Lower lobe of right lung (tissue), 2 donors: Measurements from ENCODE around the gene HOXD8. TPM values are rescaled to one million over a fixed set of nuclear protein-coding genes. Genes with fewer than 3 reads are reported as not detected.

Source experiments
- ATAC-seq, 2 donors: fragments of 200-7000 bp; cut with Tn5 transposase; one replicate each; pipeline ENCODE4 v1.9.1; 2020 to 2022; ENCODE audit warnings: mild to moderate bottlenecking in 2 of 2, moderate library complexity in 2 of 2
- DNase-seq: peaks from one replicate; pipeline ENCODE4 v3.0.0-alpha.2; 2020
- H3K27ac ChIP-seq: fragments of 200-600 bp; one replicate; pipeline ENCODE4 v1.8.0; 2022
- H3K27me3 ChIP-seq: fragments of 200-600 bp; one replicate; pipeline ENCODE4 v1.8.0; 2022; ENCODE audit warnings: low read depth
- H3K36me3 ChIP-seq: fragments of 200-600 bp; one replicate; pipeline ENCODE4 v1.8.0; 2022; ENCODE audit warnings: mild to moderate bottlenecking
- H3K4me1 ChIP-seq: fragments of 200-600 bp; one replicate; pipeline ENCODE4 v1.8.0; 2022
- H3K4me3 ChIP-seq: fragments of 200-600 bp; one replicate; pipeline ENCODE4 v1.8.0; 2022; ENCODE audit warnings: mild to moderate bottlenecking
- H3K9me3 ChIP-seq: fragments of 200-600 bp; one replicate; pipeline ENCODE4 v1.8.0; 2022
- intact Hi-C: fragments of 100-400 bp; cut with DNase I; formaldehyde crosslinking; loops from one replicate; pipeline ENCODE4 v1.11.0; 2022
- total RNA-seq: library from RNA; stranded (reverse); fragmentation: NEBNext Ultra II Directional; extraction: Animal tissue kit (Norgen Biotek cat#: 25700); gene quantifications from one replicate; pipeline ENCODE4 v1.2.1, GENCODE V29; 2021
- TF ChIP-seq, protein P1 (sequence below): fragments of 200-600 bp; IDR thresholded peaks from one replicate; pipeline ENCODE4 v1.8.0; 2022; ENCODE audit warnings: antibody characterized with exemption, mild to moderate bottlenecking
- donor health status: DM: no; HTN: yes; CAD: no; lungs with severe emphysema.

The HOXD8 gene
- total RNA-seq, 1 donor from 2014 or later, result 2.3 TPM

DNA sequence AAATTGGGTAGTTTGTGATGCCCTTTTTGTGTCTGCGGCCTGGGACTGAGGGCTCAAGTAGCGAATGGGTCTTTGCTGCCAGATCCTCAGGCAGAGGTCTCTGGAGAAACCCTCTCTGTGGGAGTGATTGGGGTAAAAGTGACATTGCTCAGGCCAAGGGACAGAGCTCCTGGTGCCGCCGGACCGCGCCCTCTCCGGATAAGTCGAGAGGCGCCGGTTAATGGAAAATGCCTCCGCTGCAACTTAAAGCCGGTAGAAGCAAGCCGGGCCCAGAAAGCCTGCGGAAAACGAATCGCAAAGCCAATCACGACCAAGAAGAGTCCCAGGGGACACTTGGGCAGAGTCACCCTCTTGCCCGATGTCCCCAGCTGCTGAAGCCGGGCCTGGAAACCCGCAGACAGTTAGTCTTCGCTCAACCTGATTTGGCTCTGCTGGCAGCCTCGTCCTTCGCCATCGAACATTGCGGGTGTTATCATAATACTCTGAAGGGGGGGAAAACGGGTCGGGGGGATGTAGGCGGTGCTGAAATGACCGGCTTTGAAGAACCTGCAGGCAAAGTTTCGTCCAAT is 30.3 kb upstream of the HOXD8 start:
- Histone ChIP-seq H3K27me3 (peaks cover 100% of the 10 kb centered on the region), H3K4me1 (peaks cover 22% of the 10 kb centered on the region), H3K36me3 (no peaks in the 10 kb centered on the region), H3K27ac (no peak overlapping the region), H3K4me3 (no peak overlapping the region), H3K9me3 (no peaks in the 10 kb centered on the region)
- TF ChIP-seq, protein P1, sequence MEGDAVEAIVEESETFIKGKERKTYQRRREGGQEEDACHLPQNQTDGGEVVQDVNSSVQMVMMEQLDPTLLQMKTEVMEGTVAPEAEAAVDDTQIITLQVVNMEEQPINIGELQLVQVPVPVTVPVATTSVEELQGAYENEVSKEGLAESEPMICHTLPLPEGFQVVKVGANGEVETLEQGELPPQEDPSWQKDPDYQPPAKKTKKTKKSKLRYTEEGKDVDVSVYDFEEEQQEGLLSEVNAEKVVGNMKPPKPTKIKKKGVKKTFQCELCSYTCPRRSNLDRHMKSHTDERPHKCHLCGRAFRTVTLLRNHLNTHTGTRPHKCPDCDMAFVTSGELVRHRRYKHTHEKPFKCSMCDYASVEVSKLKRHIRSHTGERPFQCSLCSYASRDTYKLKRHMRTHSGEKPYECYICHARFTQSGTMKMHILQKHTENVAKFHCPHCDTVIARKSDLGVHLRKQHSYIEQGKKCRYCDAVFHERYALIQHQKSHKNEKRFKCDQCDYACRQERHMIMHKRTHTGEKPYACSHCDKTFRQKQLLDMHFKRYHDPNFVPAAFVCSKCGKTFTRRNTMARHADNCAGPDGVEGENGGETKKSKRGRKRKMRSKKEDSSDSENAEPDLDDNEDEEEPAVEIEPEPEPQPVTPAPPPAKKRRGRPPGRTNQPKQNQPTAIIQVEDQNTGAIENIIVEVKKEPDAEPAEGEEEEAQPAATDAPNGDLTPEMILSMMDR, result no peak
- ATAC-seq, result no peak
- no peak for DNase-seq
- intact Hi-C loops, result loop anchor here (10.0 kb wide), 1 partner anchor 404 kb away; no protein-coding TSS in a partner anchor

DNA sequence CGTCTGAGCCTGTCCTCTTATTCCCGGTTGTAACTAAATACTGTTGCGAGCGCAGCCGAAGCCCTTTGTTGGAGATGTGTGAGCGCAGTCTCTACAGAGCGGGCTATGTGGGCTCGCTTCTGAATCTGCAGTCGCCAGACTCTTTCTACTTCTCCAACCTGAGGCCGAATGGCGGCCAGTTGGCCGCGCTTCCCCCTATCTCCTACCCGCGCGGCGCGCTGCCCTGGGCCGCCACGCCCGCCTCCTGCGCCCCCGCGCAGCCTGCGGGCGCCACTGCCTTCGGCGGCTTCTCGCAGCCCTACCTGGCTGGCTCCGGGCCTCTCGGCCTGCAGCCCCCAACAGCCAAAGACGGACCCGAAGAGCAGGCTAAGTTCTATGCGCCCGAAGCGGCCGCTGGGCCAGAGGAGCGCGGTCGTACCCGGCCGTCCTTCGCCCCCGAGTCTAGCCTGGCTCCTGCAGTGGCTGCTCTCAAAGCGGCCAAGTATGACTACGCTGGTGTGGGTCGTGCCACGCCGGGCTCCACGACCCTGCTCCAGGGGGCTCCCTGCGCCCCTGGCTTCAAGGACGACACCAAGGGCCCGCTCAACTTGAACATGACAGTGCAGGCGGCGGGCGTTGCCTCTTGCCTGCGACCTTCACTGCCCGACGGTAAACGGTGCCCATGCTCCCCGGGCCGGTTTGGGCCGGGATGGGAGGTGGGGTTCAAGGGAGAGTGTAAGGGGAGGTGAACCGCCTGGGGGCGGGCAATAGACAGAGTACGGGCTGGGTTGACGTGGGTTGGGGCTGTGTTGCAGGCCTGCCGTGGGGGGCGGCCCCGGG is 29.6 kb upstream of the HOXD8 start, which contains the start of gene HOXD12:
Gene HOXD12 (plus strand): TSS at position 68 of the 819 bp plus-strand sequence. CDS start 7 bp downstream, at position 75.
- intact Hi-C loops, result loop anchor here (10.0 kb wide), 1 partner anchor 405 kb away; no protein-coding TSS in a partner anchor
- Histone ChIP-seq H3K27me3 (peaks cover 100% of the 10 kb centered on the region), H3K4me1 (peaks cover 29% of the 10 kb centered on the region), H3K4me3 (no peak within 1 kb of the TSS), H3K27ac (no peak within 1 kb of the TSS), H3K36me3 (no peaks in the 10 kb centered on the region), H3K9me3 (no peaks in the 10 kb centered on the region)
- no peak for ATAC-seq
- no peak for DNase-seq
- TF ChIP-seq, protein P1, result no peak

DNA sequence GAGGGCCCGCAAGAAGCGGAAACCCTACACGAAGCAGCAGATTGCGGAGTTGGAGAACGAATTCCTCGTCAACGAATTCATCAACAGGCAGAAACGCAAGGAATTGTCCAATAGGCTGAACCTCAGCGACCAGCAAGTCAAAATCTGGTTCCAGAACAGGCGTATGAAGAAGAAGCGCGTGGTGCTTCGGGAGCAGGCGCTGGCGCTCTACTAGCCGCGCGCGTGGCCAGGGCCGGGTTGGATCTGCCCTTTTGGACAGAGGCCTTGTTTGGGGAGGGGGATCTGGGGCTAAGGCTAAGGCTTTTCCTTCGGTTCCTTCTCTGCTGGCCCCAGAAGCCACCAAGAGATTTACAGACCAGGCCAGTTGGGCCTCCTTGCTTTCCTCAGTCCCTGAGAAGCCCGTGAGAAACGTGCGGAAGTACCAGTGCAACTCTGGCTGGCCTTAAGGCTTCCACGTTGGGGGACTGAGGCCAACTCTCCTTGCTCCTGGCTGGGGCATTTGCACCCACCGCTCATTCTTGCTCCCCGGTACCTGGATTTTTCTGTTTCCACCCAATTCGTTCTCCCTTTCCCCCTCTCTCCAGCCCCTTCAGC is 28.9 kb upstream of the HOXD8 start:
- Histone ChIP-seq H3K36me3 (no peaks in the 10 kb centered on the region), H3K27me3 (peaks cover 100% of the 10 kb centered on the region), H3K27ac (no peak overlapping the region), H3K4me3 (no peak overlapping the region), H3K9me3 (no peaks in the 10 kb centered on the region), H3K4me1 (peaks cover 29% of the 10 kb centered on the region)
- intact Hi-C loops, result no loop called here
- ATAC-seq, result no peak
- no peak for DNase-seq
- TF ChIP-seq, protein P1, result no peak

DNA sequence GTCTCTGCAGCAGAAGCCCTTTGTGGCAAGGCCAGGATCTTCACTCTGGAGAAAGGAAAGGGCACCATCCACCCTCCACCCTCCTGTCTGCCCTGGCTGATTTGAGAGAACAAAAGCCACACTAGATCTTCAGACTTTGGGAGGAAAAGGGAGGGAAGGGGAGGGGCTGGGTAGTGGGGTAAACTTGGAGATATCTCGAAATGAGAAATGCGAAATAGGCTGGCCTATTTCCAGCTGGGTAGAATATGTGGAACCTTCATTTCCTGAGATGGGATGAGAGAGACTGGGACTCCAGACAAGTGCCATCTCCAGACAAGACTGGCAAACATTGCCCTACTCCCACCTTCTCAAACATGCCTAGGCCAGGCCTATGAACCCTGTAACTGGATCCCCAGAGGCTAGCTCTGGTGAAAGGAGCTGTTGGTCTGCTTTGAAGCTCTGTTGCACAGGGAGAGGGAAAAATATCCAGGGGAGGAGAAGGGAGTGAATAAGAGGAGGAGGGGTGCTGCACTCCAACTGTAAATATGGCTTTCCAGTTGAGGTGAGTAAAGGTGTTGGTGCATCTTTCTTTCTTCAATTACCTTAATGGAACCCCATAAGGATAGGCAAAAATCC is 28.2 kb upstream of the HOXD8 start:
- ATAC-seq, result no peak
- Histone ChIP-seq H3K4me3 (no peak overlapping the region), H3K36me3 (no peaks in the 10 kb centered on the region), H3K4me1 (peaks cover 30% of the 10 kb centered on the region), H3K9me3 (no peaks in the 10 kb centered on the region), H3K27me3 (peaks cover 100% of the 10 kb centered on the region), H3K27ac (no peak overlapping the region)
- intact Hi-C loops, result no loop called here
- TF ChIP-seq, protein P1, result no peak
- DNase-seq, result no peak

DNA sequence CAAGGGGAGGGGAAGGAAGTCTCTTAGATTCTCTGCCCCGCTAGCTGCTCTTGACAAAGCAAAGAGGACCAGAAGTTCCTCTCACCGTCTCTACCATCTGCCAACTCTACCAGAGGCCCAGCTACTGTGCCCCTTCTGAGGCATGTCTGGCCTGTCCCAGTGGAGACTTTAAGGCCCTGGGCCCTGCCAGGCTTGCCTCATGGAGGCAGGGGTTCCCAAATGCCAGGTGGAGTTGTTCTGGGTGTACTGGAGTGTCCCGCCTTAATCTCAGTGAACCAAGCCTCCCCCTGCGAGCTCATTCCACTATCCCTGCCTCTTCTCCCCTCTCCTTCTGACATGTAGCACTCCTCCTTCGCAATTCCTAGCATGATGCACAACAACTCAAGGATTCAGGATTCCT is 27.7 kb upstream of the HOXD8 start:
- peaks cover 30% of the 10 kb centered on the region for H3K4me1 ChIP-seq
- TF ChIP-seq, protein P1, result no peak
- H3K9me3 ChIP-seq, result no peaks in the 10 kb centered on the region
- H3K27me3 ChIP-seq, result peaks cover 100% of the 10 kb centered on the region
- no peaks in the 10 kb centered on the region for H3K36me3 ChIP-seq
- no peak for ATAC-seq
- DNase-seq, result no peak
- no peak overlapping the region for H3K4me3 ChIP-seq
- H3K27ac ChIP-seq, result no peak overlapping the region
- intact Hi-C loops, result no loop called here
